ENCODE data around the gene GUSB.
"Not testable (repeated sequence)": the region's sequence is repeated elsewhere in the genome, so short reads cannot be mapped to it uniquely, and the experiment has no call there.

The GUSB gene

DNA sequence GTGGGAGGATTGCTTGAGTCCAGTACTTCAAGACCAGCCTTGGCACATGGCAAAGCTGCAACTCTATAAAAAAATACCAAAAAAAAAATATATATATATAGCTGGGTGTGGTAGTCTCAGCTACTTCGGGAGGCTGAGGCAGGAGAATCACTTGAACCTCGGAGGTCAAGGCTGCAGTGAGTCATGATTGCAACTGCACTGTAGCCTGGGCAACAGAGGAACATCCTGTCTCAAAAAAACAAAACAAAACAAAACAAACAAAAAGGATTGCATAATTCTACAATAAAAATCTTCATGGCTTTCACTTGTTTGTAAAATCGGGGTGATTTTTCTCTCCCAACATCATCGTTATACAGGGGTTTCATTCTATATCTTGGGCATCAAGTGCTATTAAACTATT is 35.1 kb downstream of the GUSB start:
- POLR2A ChIA-PET, result no interaction called here
- no peak for DNase-seq (ENCODE audit: low read depth, low spot score)
- CTCF ChIA-PET, result no interaction called here
- H3K4me3 ChIP-seq (ENCODE audit: low read depth, low read length), result no peak overlapping the region
- TF ChIP-seq, protein P1, sequence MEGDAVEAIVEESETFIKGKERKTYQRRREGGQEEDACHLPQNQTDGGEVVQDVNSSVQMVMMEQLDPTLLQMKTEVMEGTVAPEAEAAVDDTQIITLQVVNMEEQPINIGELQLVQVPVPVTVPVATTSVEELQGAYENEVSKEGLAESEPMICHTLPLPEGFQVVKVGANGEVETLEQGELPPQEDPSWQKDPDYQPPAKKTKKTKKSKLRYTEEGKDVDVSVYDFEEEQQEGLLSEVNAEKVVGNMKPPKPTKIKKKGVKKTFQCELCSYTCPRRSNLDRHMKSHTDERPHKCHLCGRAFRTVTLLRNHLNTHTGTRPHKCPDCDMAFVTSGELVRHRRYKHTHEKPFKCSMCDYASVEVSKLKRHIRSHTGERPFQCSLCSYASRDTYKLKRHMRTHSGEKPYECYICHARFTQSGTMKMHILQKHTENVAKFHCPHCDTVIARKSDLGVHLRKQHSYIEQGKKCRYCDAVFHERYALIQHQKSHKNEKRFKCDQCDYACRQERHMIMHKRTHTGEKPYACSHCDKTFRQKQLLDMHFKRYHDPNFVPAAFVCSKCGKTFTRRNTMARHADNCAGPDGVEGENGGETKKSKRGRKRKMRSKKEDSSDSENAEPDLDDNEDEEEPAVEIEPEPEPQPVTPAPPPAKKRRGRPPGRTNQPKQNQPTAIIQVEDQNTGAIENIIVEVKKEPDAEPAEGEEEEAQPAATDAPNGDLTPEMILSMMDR (IDR thresholded peaks at IDR 0.05; ENCODE audit: insufficient read depth, low read length, missing control alignments), result no peak

DNA sequence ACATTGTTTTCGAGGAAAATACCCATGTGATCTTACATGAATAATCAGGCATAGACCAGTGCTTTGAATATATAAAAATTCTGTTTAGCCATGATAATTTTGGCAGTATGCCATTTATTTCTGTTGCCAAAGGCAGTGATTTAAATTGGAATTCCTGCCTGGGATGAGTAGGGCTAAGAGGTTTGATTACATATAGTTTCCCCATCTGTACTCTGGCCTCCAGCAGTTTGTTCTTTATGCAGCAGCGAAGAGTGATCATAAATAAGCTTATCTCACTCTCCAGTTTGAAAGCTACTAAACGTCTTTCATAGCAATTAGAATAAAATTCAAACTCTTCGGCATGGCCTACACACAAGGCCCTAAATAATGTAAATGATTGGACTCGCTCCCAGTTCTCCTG is 36.2 kb downstream of the GUSB start:
- CTCF ChIA-PET, result not testable (repeated sequence)

DNA sequence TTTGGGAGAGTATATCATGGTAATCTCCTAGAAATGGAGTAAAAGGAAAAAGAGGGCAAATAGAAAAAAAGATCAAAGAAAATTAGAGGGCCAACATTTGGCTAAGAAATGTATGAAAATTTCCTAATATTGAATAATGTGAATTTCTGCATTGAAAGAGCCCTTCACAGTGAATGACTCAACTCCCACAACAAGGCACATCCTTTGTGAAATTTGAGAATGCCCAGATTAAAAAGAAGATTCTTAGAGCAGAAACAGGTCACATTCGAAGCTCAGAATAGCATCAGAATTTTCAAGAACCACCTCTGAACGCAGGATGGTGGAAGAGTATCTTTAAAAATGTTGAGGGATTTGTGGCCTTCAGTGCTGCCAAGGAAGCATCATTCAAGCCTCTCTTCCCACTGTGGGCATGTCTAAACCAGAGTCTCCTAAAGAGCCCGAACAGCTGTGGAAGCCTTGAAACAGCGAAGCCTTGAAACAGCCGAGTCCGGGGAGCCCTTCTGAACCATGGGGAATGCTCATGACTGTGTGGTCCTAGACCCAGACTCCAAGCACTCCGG is 43.6 kb downstream of the GUSB start:
- DNase-seq (ENCODE audit: low read depth, low spot score), result no peak
- TF ChIP-seq, protein P1 (IDR thresholded peaks at IDR 0.05; ENCODE audit: insufficient read depth, low read length, missing control alignments), result no peak
- CTCF ChIA-PET, result no interaction called here

More for the DNA sequence above, 36.2 kb downstream of the GUSB start:
- H3K4me3 ChIP-seq (ENCODE audit: low read depth, low read length); DNase-seq (ENCODE audit: low read depth, low spot score); POLR2A ChIA-PET: not testable (repeated sequence)

DNA sequence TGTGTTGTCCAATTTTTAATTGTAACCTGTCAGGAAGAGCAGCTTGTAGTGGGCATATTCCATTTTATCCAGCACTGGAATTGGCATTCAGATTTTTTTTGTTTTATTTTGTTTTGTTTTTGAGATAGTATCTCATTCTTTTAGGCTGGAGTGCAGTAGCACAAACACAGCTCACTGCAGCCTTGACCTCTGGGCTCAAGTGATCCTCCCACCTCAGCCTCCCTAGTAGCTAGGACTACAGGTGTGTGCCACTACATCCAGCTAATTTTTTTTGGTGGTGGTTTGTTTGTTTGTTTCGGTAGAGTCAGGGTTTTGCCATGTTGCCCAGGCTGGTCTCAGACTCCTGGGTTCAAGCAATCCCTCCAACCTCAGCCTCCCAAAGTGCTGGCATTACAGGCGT is 44.7 kb downstream of the GUSB start:
- ChIA-PET POLR2A (no interaction called here), CTCF (no interaction called here)
- TF ChIP-seq, protein P1 (IDR thresholded peaks at IDR 0.05; ENCODE audit: insufficient read depth, low read length, missing control alignments), result no peak
- no peak for DNase-seq (ENCODE audit: low read depth, low spot score)
- no peak overlapping the region for H3K4me3 ChIP-seq (ENCODE audit: low read depth, low read length)

More for the DNA sequence above, 43.6 kb downstream of the GUSB start:
- H3K4me3 ChIP-seq (ENCODE audit: low read depth, low read length), result no peak overlapping the region
- POLR2A ChIA-PET, result no interaction called here

DNA sequence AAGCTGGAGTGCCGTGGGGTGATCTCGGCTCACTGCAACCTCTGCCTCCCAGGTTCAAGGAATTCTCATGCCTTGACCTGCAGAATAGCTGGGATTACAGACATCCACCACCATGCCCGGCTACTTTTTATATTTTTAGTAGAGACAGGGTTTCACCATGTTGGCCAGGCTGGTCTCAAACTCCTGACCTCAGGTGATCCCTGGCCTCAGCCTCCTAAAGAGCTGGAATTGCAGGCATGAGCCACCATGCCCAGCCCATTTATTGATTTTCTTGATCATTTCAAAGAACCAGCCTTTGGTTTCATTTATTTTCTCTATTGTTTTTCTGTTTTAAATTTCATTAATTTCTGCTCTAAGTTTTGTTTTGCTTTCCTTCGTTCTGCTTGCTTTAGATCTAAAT is 50.3 kb downstream of the GUSB start:
- DNase-seq (ENCODE audit: low read depth, low spot score), result no peak
- H3K4me3 ChIP-seq (ENCODE audit: low read depth, low read length), result no peak overlapping the region
- POLR2A ChIA-PET, result no interaction called here
- TF ChIP-seq, protein P1 (IDR thresholded peaks at IDR 0.05; ENCODE audit: insufficient read depth, low read length, missing control alignments), result no peak
- CTCF ChIA-PET, result no interaction called here

DNA sequence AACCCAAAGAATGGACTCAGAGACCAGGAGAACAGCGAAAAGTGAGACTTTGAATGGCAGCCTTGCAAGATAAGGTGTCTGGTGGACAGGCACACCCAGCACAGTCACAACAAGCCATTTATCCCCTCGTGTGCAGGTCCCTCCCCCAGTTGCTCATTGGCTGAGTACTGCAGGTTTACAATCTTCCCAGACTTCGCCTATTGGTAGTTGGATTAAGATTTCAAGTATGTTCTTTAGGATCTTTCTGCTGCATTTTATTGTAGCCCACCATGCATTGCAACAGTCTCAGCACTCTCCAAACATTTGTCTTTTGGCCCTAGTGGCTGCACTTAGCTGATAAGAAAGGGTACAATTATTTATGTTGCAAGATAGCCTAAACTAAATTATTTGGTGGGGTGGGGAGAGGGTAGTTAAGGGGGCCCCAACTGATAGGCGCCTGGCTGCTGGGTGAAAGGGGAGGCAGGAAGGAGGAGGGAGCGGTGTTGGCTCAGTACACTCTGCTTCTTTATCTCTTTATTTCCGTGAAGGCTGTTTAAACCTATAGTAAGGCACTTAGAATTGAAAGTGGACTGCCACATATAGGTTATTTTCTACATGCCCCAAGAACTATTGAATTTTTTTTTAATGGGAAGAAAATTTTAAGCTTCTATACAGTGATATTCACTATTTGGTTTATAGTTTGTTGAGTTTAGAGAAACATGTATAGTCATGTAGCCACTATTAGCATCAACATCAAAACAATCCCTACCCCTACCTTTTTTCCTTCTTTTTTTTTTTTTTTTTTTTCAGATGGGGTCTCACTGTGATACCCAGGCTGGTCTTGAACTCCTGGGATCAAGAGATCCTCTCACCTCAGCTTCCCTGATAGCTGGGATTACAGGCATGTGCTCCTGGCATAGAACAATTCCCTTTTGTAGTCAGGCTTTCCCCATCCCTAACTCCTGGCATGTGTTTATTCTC is 54.2 kb downstream of the GUSB start:
- TF ChIP-seq, protein P1 (IDR thresholded peaks at IDR 0.05; ENCODE audit: insufficient read depth, low read length, missing control alignments), result no peak
- H3K4me3 ChIP-seq (ENCODE audit: low read depth, low read length), result no peak overlapping the region
- CTCF ChIA-PET, result no interaction called here
- no peak for DNase-seq (ENCODE audit: low read depth, low spot score)
- POLR2A ChIA-PET, result no interaction called here

Data from AG04449 (cell line).